CD4-positive, alpha-beta T cell (primary cell): ENCODE measurements around the gene ZNF624. TPM values are rescaled to one million over a fixed set of nuclear protein-coding genes. Genes with fewer than 3 reads are reported as not detected.
"Not testable (repeated sequence)": the region's sequence is repeated elsewhere in the genome, so short reads cannot be mapped to it uniquely, and the experiment has no call there.

ENCODE experiments used
- ATAC-seq: fragments of 200-7000 bp; cut with Tn5 transposase; one replicate; pipeline ENCODE4 v1.10.0; 2022; ENCODE audit warnings: mild to moderate bottlenecking; ENCODE audit not compliant: poor library complexity
- CTCF ChIA-PET: fragments of 350-600 bp; sonication (Branson Sonifier 250); formaldehyde crosslinking; loops from one replicate; lab custom pipeline; 2021; ENCODE audit warnings: antibody characterized with exemption, inconsistent platforms; lab: Charles Lee
- POLR2A ChIA-PET: fragments of 350-600 bp; sonication (Branson Sonifier 250); formaldehyde crosslinking; loops from one replicate; lab custom pipeline; 2021; ENCODE audit warnings: antibody characterized with exemption, inconsistent platforms; lab: Charles Lee
- DNase-seq, 14 experiments: peaks; one replicate each; pipeline ENCODE4 v3.0.0-alpha.2; 2013 to 2020; ENCODE audit warnings: mixed read lengths in 2 of 14
- H3K27ac ChIP-seq, 2 donors: one replicate each; pipeline versions ENCODE4 v1.5.1 to v1.7.0; 2013; ENCODE audit warnings: low read length in 2 of 2, low read depth in 1 of 2, mild to moderate bottlenecking in 1 of 2
- H3K27me3 ChIP-seq, 2 experiments: 1 replicate in 1 of 2; 2 replicates in 1 of 2; pipeline versions ENCODE4 v1.6.1 to v1.7.0; 2013; ENCODE audit warnings: low read length in 2 of 2, control low read depth in 1 of 2, mild to moderate bottlenecking in 1 of 2, moderate library complexity in 1 of 2; ENCODE audit not compliant: insufficient read depth in 2 of 2, control insufficient read depth in 1 of 2
- H3K36me3 ChIP-seq: one replicate; pipeline ENCODE4 v1.6.1; 2013; ENCODE audit warnings: low read length, control low read depth; ENCODE audit not compliant: insufficient read depth
- H3K4me1 ChIP-seq: one replicate; pipeline ENCODE4 v1.6.1; 2013; ENCODE audit warnings: low read length, control low read depth; ENCODE audit not compliant: insufficient read depth
- H3K4me3 ChIP-seq: one replicate; pipeline ENCODE4 v1.5.1; 2013; ENCODE audit warnings: mild to moderate bottlenecking, low read length, moderate library complexity
- H3K9me3 ChIP-seq, 2 experiments: 1 replicate in 1 of 2; 2 replicates in 1 of 2; pipeline versions ENCODE4 v1.6.1 to v1.7.0; 2013; ENCODE audit warnings: low read length in 2 of 2, mild to moderate bottlenecking in 2 of 2, control low read depth in 1 of 2, moderate library complexity in 1 of 2; ENCODE audit not compliant: control insufficient read depth in 1 of 2, insufficient read depth in 1 of 2
- H3K27ac Mint-ChIP-seq: one replicate; pipeline ENCODE4 v1.8.0; 2020; ENCODE audit warnings: mixed read lengths
- H3K27me3 Mint-ChIP-seq: one replicate; pipeline ENCODE4 v1.8.0; 2021; ENCODE audit warnings: mixed read lengths
- H3K36me3 Mint-ChIP-seq: one replicate; pipeline ENCODE4 v1.8.0; 2021; ENCODE audit warnings: low read depth, mixed read lengths
- H3K4me1 Mint-ChIP-seq: one replicate; pipeline ENCODE4 v1.8.0; 2021; ENCODE audit warnings: low read depth, mixed read lengths
- H3K4me3 Mint-ChIP-seq: one replicate; pipeline ENCODE4 v1.8.0; 2020; ENCODE audit warnings: mild to moderate bottlenecking, mixed read lengths
- H3K9me3 Mint-ChIP-seq: one replicate; pipeline ENCODE4 v1.8.0; 2020; ENCODE audit warnings: mixed read lengths
- CTCF ChIP-seq: fragments of 200-600 bp; IDR thresholded peaks from one replicate; pipeline ENCODE4 v1.8.0; 2022; ENCODE audit warnings: antibody characterized with exemption, mild to moderate bottlenecking
- intact Hi-C, 2 experiments: fragments of 100-400 bp; cut with DNase I in 1 of 2; cut with micrococcal nuclease in 1 of 2; formaldehyde crosslinking; loops; one replicate each; pipeline versions ENCODE4 v1.15.1 to v1.9.0; 2023 to 2025; cut with DNase I, micrococcal nuclease
- polyA plus RNA-seq, 2 donors: library from polyadenylated mRNA; unstranded; fragments of 120-200 nt; gene quantifications; one replicate each; pipeline ENCODE4 v1.2.1, GENCODE V29; 2013
- total RNA-seq, 174 experiments: library from RNA in 2 of 174; stranded (reverse) in 2 of 174; gene quantifications; one replicate each; pipeline ENCODE4 v1.2.3 and lab custom pipeline; 2021 to 2026

Gene ZNF624
- 1 to 10 TPM; 2.8 to 3.2 TPM for total RNA-seq
- polyA plus RNA-seq (2013, experiment 1 of 2): 4.6 TPM
- 5.1 TPM for polyA plus RNA-seq (2013, experiment 2 of 2)
- 4.3 to 36.0 (median 17.4) reads per million in 172 experiments for total RNA-seq (lab: John Stamatoyannopoulos, UW)

GRCh38 chr17:16653367-16654041 lies at the start of gene ZNF624:
Gene ZNF624, minus strand, starts transcription at chr17:16653850.
- peaks cover 18% of the 10 kb centered on the region for H3K27me3 Mint-ChIP-seq
- peak within 1 kb of the TSS in 1 of 2 donors; percentile 43 for H3K27ac ChIP-seq
- H3K4me1 Mint-ChIP-seq: peaks cover 31% of the 10 kb centered on the region
- H3K9me3 ChIP-seq: no peaks in the 10 kb centered on the region
- H3K27ac Mint-ChIP-seq: peak within 1 kb of the TSS; percentile 84
- intact Hi-C loops: loop anchor here in 1 of 2 experiments (5.0 kb wide), 2 partner anchors 66 to 824 kb away; partner anchors contain the start of gene MED9
- peaks cover 5% of the 10 kb centered on the region for H3K36me3 Mint-ChIP-seq
- no peaks in the 10 kb centered on the region for H3K27me3 ChIP-seq
- peaks cover 4% of the 10 kb centered on the region for H3K36me3 ChIP-seq
- H3K4me3 ChIP-seq: peak within 1 kb of the TSS; percentile 93
- H3K4me3 Mint-ChIP-seq: peak within 1 kb of the TSS; percentile 86
- TF ChIP-seq CTCF: no peak
- DNase-seq (peak; percentile 78 to 94 (median 83)), ATAC-seq (peak; percentile 97)
- peaks cover 14% of the 10 kb centered on the region for H3K4me1 ChIP-seq
- no peaks in the 10 kb centered on the region for H3K9me3 Mint-ChIP-seq
- ChIA-PET POLR2A (interaction anchor here (1.2 kb wide), 1 partner anchor 215 kb away, joined by 3 read pairs; no protein-coding TSS in a partner anchor), CTCF (interaction anchor here (1.2 to 1.8 kb wide), 2 partner anchors 64 to 117 kb away, joined by 4 to 9 read pairs; no protein-coding TSS in a partner anchor)

- H3K4me1 ChIP-seq, H3K4me3 ChIP-seq, H3K27ac ChIP-seq, H3K4me1 Mint-ChIP-seq, ATAC-seq, DNase-seq, H3K27ac Mint-ChIP-seq, POLR2A ChIA-PET, intact Hi-C loops, H3K9me3 Mint-ChIP-seq, CTCF ChIA-PET, H3K36me3 ChIP-seq, H3K27me3 ChIP-seq, H3K36me3 Mint-ChIP-seq, H3K4me3 Mint-ChIP-seq, H3K27me3 Mint-ChIP-seq, H3K9me3 ChIP-seq: not testable (repeated sequence)
Measured at GRCh38 chr17:16697603-16698002, 44.0 kb upstream of the ZNF624 start.

DNA sequence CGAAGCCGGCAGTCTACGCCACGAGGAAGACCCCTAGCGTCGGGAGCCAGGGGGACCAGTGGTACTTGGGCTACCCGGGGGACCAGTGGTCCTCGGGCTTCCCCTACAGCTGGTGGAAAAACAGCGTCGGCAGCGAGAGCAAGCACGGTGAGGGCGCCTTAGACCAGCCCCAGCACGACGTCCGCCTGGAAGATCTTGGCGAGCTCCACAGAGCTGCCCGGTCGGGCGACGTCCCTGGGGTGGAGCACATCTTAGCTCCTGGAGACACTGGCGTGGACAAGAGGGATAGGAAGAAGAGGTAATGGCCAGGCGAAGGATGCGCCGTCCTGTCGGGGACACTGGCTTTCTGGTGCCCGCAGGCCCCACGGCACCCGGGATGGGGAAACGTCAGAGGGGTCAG lies 36.8 kb upstream of the ZNF624 start:
- H3K4me3 Mint-ChIP-seq, H3K27me3 ChIP-seq, POLR2A ChIA-PET, H3K36me3 ChIP-seq, H3K4me1 ChIP-seq, intact Hi-C loops, H3K27ac ChIP-seq, H3K4me1 Mint-ChIP-seq, DNase-seq, H3K36me3 Mint-ChIP-seq, H3K27ac Mint-ChIP-seq, H3K9me3 Mint-ChIP-seq: not testable (repeated sequence)
- Histone ChIP-seq H3K9me3 (peaks cover 0 to 11% of the 10 kb centered on the region in 2 experiments), H3K4me3 (peak overlapping the region; percentile 3)
- H3K27me3 Mint-ChIP-seq: peaks cover 10% of the 10 kb centered on the region
- CTCF ChIA-PET: interaction anchor here (1.3 kb wide), 1 partner anchor 106 kb away, joined by 3 read pairs; no protein-coding TSS in a partner anchor
- peak; percentile 32 for ATAC-seq

DNA sequence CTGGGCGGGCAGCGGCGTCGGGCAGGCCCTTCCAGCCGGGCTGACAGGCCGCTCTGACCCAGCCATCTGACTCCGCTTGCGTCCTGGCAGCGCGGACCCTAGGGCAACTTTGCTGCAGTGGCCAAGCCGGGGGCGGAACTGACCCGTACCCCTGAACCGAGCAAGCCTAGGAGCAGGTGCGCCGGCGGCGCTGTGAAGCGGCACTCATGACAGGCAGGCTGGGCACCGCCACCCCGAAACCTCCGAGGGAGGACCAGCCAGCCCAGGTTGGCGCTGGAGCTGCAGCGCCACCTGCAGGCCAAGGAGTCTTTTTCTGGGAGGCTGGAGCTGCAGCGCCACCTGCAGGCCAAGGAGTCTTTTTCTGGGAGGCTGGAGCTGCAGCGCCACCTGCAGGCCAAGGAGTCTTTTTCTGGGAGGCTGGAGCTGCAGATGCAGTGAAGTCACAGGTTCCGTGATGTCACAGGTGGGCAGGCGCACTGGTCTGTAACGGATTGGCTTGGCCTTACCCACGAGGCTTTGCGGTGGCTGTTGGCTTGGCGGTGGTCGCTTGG lies 36.2 kb upstream of the ZNF624 start, which contains the start of gene CCDC144A:
Gene CCDC144A (plus strand): TSS at position 511 of the 551 bp plus-strand sequence. CDS start 160 bp downstream, outside the sequence.
- H3K27ac Mint-ChIP-seq, H3K36me3 ChIP-seq, intact Hi-C loops, H3K4me3 Mint-ChIP-seq, H3K4me1 Mint-ChIP-seq, H3K27me3 ChIP-seq, H3K27ac ChIP-seq, H3K36me3 Mint-ChIP-seq, H3K4me1 ChIP-seq, H3K9me3 Mint-ChIP-seq, POLR2A ChIA-PET: not testable (repeated sequence)
- peak; percentile 30 for TF ChIP-seq CTCF
- Histone ChIP-seq H3K9me3 (peaks cover 0 to 11% of the 10 kb centered on the region in 2 experiments), H3K4me3 (peak within 1 kb of the TSS; percentile 3)
- CTCF ChIA-PET: interaction anchor here (1.3 kb wide), 1 partner anchor 105 kb away, joined by 3 read pairs; no protein-coding TSS in a partner anchor
- peak; percentile 58 for ATAC-seq
- peaks cover 10% of the 10 kb centered on the region for H3K27me3 Mint-ChIP-seq
- peak in 12 of 14 experiments; percentile 15 to 70 (median 46) for DNase-seq

DNA sequence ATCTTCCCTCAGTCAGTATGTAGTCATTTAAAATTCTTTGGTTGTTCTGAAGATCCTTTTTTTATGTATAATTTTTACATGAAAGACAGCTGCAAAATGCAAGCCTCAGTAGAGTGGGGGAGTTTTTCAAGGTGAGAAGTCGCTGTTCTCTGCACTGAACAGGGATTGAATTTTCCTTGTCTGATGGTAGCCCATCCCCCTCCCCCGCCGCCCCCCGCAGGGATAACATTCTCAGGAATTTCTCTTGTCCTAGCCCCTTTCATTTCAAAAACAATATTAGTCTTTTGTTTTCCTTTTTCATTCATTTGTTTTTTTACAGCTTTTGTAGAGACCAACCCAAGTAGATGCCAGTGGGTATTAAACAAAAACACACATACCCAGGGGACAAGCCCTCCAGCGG lies 33.5 kb upstream of the ZNF624 start:
- H3K4me1 ChIP-seq, H3K27ac ChIP-seq, intact Hi-C loops, H3K4me3 Mint-ChIP-seq, H3K4me3 ChIP-seq, H3K4me1 Mint-ChIP-seq, H3K9me3 Mint-ChIP-seq, CTCF ChIA-PET, H3K27ac Mint-ChIP-seq, H3K27me3 ChIP-seq, ATAC-seq, H3K36me3 ChIP-seq, H3K36me3 Mint-ChIP-seq, POLR2A ChIA-PET, DNase-seq: not testable (repeated sequence)
- H3K9me3 ChIP-seq: peaks cover 0 to 14% of the 10 kb centered on the region in 2 experiments
- H3K27me3 Mint-ChIP-seq: peaks cover 28% of the 10 kb centered on the region
